ENCODE data around the gene MYORG.

DNA sequence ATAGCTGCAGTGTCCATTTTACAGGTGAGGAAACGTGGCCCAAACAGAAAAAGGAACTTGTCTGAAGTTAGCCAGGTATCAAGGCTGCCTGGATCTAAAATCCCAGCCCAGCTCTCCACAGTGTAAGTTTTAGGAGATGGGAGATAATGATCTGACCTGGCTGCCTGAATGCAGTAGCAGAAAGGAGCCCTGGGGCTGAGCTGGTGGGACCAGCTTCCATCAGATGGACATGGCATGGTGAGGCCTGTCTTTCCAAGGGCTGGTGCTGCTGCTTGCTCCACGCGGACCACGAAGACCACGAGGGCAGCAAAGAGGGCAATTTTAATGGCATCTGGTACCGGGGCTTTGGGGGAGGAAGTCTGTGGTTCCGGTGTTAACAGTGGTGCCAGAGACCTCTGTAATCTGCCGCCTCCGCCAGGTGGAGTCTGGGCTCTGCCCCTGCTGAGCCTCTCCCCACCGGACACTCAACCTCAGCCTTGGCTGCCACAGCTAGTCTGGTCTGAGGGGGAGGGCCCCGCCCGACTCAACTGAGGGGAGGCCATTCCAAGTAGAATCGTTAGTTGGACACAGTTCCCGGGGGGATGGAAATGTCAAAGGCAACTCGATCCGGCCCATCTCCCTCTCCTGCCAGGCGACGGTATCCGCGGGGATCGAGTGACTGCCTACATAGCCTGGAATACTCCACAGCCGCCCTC is 650 bp downstream of the MYORG start:
- TF ChIP-seq POLR2A (IDR thresholded peaks at IDR 0.05; ENCODE audit: low read length) (no peak), GATA1 (IDR thresholded peaks at IDR 0.05; ENCODE audit: low read depth, low read length) (no peak)
